SK-N-SH treated with all-trans-retinoic acid at 6 μM for 48 hours (cell line): ENCODE measurements around the gene CLK4.

Source experiments
- ATAC-seq: fragments of 200-7000 bp; cut with Tn5 transposase; 3 replicates; pipeline ENCODE4 v1.9.1; 2020; ENCODE audit warnings: mild to moderate bottlenecking, moderate library complexity
- ARNTL ChIP-seq: fragments of 450-650 bp; formaldehyde crosslinking; IDR thresholded peaks from 2 replicates; pipeline ENCODE4 v1.5.0; 2020; ENCODE audit warnings: low read depth, mild to moderate bottlenecking, moderate library complexity, borderline replicate concordance
- BACH2 ChIP-seq: fragments of 250-450 bp; sonication (Bioruptor Pico); IDR thresholded peaks from 2 replicates; pipeline ENCODE4 v1.9.0; 2021; ENCODE audit warnings: mild to moderate bottlenecking, borderline replicate concordance
- ESRRG ChIP-seq: fragments of 250-450 bp; sonication (Bioruptor Pico); IDR thresholded peaks from 2 replicates; pipeline ENCODE4 v1.6.1; 2021; ENCODE audit warnings: mild to moderate bottlenecking
- GLIS3 ChIP-seq: fragments of 250-450 bp; sonication (Bioruptor Pico); IDR thresholded peaks from 2 replicates; pipeline ENCODE4 v1.5.0; 2020; ENCODE audit warnings: mild to moderate bottlenecking, moderate library complexity
- ISL1 ChIP-seq: fragments of 250-450 bp; sonication (Bioruptor Pico); IDR thresholded peaks from 2 replicates; pipeline ENCODE4 v2.1.2; 2022; ENCODE audit warnings: mild to moderate bottlenecking, moderate library complexity
- OSR1 ChIP-seq: fragments of 250-450 bp; sonication (Bioruptor Pico); IDR thresholded peaks from 2 replicates; pipeline ENCODE4 v1.8.0; 2022; ENCODE audit warnings: moderate library complexity, mild to moderate bottlenecking, inconsistent platforms
- PPARA ChIP-seq: fragments of 250-450 bp; sonication (Bioruptor Pico); IDR thresholded peaks from 2 replicates; pipeline ENCODE4 v1.5.0; 2020; ENCODE audit warnings: mild to moderate bottlenecking, borderline replicate concordance
- RARB ChIP-seq: fragments of 250-450 bp; sonication (Bioruptor Pico); IDR thresholded peaks from 2 replicates; pipeline ENCODE4 v1.8.0; 2021; ENCODE audit warnings: mild to moderate bottlenecking, moderate library complexity
- SNAI2 ChIP-seq: fragments of 250-450 bp; sonication (Bioruptor Pico); IDR thresholded peaks from 2 replicates; pipeline ENCODE4 v1.5.0; 2020; ENCODE audit warnings: mild to moderate bottlenecking, moderate library complexity
- TCF4 ChIP-seq: fragments of 250-450 bp; sonication (Bioruptor Pico); IDR thresholded peaks from 2 replicates; pipeline ENCODE4 v1.8.0; 2021; ENCODE audit warnings: mild to moderate bottlenecking, moderate library complexity, borderline replicate concordance
- TOX ChIP-seq: fragments of 250-450 bp; sonication (Bioruptor Pico); IDR thresholded peaks from 2 replicates; pipeline ENCODE4 v1.8.0; 2021; ENCODE audit warnings: mild to moderate bottlenecking, moderate library complexity, borderline replicate concordance
- ZC3H10 ChIP-seq: fragments of 250-450 bp; sonication (Bioruptor Pico); IDR thresholded peaks from 2 replicates; pipeline ENCODE4 v1.5.1; 2021; ENCODE audit warnings: mild to moderate bottlenecking, moderate library complexity
- ZFP3 ChIP-seq: fragments of 250-450 bp; sonication (Bioruptor Pico); IDR thresholded peaks from 2 replicates; pipeline ENCODE4 v1.5.0; 2020; ENCODE audit warnings: mild to moderate bottlenecking, moderate library complexity
- ZNF70 ChIP-seq: fragments of 450-650 bp; formaldehyde crosslinking; IDR thresholded peaks from 2 replicates; pipeline ENCODE4 v1.5.0; 2020; ENCODE audit warnings: mild to moderate bottlenecking, moderate library complexity
- ZNF8 ChIP-seq: fragments of 450-650 bp; formaldehyde crosslinking; IDR thresholded peaks from 2 replicates; pipeline ENCODE4 v1.5.0; 2020; ENCODE audit warnings: mild to moderate bottlenecking, moderate library complexity
- TF ChIP-seq, protein P1 (sequence below): fragments of 250-450 bp; sonication (Bioruptor Pico); IDR thresholded peaks from 2 replicates; pipeline ENCODE4 v1.8.0; 2021; ENCODE audit warnings: low read depth, mild to moderate bottlenecking, moderate library complexity, borderline replicate concordance
- TF ChIP-seq, protein P2 (sequence below): fragments of 250-450 bp; sonication (Bioruptor Pico); IDR thresholded peaks from 2 replicates; pipeline ENCODE4 v1.8.0; 2020; ENCODE audit warnings: mild to moderate bottlenecking, moderate library complexity, borderline replicate concordance
- TF ChIP-seq, protein P3 (sequence below): fragments of 250-450 bp; sonication (Bioruptor Pico); IDR thresholded peaks from 2 replicates; pipeline ENCODE4 v1.5.0; 2020; ENCODE audit warnings: mild to moderate bottlenecking, moderate library complexity
- TF ChIP-seq, protein P4 (sequence below): fragments of 250-450 bp; sonication (Bioruptor Pico); IDR thresholded peaks from 2 replicates; pipeline ENCODE4 v1.5.1; 2021; ENCODE audit warnings: mild to moderate bottlenecking, moderate library complexity

The CLK4 gene

GRCh38 chr5:178586396-178586795, 40.5 kb downstream of the CLK4 start:
- ATAC-seq, result no peak
- TF ChIP-seq, protein P1, sequence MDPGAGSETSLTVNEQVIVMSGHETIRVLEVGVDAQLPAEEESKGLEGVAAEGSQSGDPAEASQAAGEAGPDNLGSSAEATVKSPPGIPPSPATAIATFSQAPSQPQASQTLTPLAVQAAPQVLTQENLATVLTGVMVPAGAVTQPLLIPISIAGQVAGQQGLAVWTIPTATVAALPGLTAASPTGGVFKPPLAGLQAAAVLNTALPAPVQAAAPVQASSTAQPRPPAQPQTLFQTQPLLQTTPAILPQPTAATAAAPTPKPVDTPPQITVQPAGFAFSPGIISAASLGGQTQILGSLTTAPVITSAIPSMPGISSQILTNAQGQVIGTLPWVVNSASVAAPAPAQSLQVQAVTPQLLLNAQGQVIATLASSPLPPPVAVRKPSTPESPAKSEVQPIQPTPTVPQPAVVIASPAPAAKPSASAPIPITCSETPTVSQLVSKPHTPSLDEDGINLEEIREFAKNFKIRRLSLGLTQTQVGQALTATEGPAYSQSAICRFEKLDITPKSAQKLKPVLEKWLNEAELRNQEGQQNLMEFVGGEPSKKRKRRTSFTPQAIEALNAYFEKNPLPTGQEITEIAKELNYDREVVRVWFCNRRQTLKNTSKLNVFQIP (CRISPR knock-in tag), result no peak
- TF ChIP-seq GLIS3 (CRISPR knock-in tag) (no peak), ZNF70 (CRISPR knock-in tag) (no peak), OSR1 (no peak), TCF4 (CRISPR knock-in tag) (no peak), RARB (no peak), ARNTL (CRISPR knock-in tag) (no peak), PPARA (CRISPR knock-in tag) (no peak), ZFP3 (CRISPR knock-in tag) (no peak), ZC3H10 (no peak), TOX (CRISPR knock-in tag) (no peak), BACH2 (no peak)

- ATAC-seq, result peak; percentile 87
Observed at GRCh38 chr5:178585421-178585820, 41.4 kb downstream of the CLK4 start.

DNA sequence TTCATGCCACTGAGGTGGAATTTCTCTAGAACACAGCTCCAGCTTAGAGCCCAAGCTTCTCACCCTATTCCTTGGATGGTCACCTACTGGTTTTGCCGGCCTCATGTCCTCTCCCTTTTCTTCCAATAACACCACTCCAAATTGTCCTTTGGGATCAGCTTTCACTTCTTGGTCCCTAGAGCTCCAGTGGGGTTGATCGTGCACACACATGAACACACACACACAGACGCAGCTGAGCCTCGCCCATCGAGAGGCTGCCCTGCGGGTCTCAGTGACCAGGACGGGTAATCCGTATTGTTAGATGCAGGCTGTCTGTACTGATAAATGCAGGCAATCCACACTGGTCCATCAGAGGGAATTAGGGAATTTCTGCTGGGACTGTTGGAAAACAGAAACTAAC, 43.6 kb downstream of the CLK4 start:
- TF ChIP-seq, protein P1 (CRISPR knock-in tag), result no peak
- TF ChIP-seq, protein P2, sequence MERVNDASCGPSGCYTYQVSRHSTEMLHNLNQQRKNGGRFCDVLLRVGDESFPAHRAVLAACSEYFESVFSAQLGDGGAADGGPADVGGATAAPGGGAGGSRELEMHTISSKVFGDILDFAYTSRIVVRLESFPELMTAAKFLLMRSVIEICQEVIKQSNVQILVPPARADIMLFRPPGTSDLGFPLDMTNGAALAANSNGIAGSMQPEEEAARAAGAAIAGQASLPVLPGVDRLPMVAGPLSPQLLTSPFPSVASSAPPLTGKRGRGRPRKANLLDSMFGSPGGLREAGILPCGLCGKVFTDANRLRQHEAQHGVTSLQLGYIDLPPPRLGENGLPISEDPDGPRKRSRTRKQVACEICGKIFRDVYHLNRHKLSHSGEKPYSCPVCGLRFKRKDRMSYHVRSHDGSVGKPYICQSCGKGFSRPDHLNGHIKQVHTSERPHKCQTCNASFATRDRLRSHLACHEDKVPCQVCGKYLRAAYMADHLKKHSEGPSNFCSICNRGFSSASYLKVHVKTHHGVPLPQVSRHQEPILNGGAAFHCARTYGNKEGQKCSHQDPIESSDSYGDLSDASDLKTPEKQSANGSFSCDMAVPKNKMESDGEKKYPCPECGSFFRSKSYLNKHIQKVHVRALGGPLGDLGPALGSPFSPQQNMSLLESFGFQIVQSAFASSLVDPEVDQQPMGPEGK (CRISPR knock-in tag), result no peak
- TF ChIP-seq PPARA (CRISPR knock-in tag), result no peak
- no peak for TF ChIP-seq ZNF8 (CRISPR knock-in tag)
- TF ChIP-seq, all 23 proteins: peak for 0
- ATAC-seq, result no peak

- no peak for TF ChIP-seq TCF4 (CRISPR knock-in tag)
- no peak for ATAC-seq
Observed at GRCh38 chr5:178582291-178582690, 44.6 kb downstream of the CLK4 start.

GRCh38 chr5:178581621-178582020, 45.2 kb downstream of the CLK4 start:
- no peak for ATAC-seq
- no peak for TF ChIP-seq ISL1 (CRISPR knock-in tag)
- no peak for TF ChIP-seq ESRRG
- TF ChIP-seq RARB, result no peak
- no peak for TF ChIP-seq SNAI2 (CRISPR knock-in tag)
- TF ChIP-seq, all 23 proteins: peak for 0

GRCh38 chr5:178580271-178580955, 46.4 kb downstream of the CLK4 start:
- no peak for ATAC-seq
- TF ChIP-seq, protein P3, sequence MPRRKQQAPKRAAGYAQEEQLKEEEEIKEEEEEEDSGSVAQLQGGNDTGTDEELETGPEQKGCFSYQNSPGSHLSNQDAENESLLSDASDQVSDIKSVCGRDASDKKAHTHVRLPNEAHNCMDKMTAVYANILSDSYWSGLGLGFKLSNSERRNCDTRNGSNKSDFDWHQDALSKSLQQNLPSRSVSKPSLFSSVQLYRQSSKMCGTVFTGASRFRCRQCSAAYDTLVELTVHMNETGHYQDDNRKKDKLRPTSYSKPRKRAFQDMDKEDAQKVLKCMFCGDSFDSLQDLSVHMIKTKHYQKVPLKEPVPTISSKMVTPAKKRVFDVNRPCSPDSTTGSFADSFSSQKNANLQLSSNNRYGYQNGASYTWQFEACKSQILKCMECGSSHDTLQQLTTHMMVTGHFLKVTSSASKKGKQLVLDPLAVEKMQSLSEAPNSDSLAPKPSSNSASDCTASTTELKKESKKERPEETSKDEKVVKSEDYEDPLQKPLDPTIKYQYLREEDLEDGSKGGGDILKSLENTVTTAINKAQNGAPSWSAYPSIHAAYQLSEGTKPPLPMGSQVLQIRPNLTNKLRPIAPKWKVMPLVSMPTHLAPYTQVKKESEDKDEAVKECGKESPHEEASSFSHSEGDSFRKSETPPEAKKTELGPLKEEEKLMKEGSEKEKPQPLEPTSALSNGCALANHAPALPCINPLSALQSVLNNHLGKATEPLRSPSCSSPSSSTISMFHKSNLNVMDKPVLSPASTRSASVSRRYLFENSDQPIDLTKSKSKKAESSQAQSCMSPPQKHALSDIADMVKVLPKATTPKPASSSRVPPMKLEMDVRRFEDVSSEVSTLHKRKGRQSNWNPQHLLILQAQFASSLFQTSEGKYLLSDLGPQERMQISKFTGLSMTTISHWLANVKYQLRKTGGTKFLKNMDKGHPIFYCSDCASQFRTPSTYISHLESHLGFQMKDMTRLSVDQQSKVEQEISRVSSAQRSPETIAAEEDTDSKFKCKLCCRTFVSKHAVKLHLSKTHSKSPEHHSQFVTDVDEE, result no peak
- TF ChIP-seq, protein P1 (CRISPR knock-in tag), result no peak
- TF ChIP-seq, protein P4, sequence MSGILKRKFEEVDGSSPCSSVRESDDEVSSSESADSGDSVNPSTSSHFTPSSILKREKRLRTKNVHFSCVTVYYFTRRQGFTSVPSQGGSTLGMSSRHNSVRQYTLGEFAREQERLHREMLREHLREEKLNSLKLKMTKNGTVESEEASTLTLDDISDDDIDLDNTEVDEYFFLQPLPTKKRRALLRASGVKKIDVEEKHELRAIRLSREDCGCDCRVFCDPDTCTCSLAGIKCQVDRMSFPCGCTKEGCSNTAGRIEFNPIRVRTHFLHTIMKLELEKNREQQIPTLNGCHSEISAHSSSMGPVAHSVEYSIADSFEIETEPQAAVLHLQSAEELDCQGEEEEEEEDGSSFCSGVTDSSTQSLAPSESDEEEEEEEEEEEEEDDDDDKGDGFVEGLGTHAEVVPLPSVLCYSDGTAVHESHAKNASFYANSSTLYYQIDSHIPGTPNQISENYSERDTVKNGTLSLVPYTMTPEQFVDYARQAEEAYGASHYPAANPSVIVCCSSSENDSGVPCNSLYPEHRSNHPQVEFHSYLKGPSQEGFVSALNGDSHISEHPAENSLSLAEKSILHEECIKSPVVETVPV (CRISPR knock-in tag), result no peak
- TF ChIP-seq BACH2 (no peak), ZNF70 (CRISPR knock-in tag) (no peak), PPARA (CRISPR knock-in tag) (no peak), ZC3H10 (no peak)
- TF ChIP-seq, protein P2 (CRISPR knock-in tag), result no peak
